Fibroblast of peridontal ligament (primary cell): ENCODE data around the gene EEF2.
"Not testable (repeated sequence)": the region's sequence is repeated elsewhere in the genome, so short reads cannot be mapped to it uniquely, and the experiment has no call there.

Source experiments
- DNase-seq: peaks from one replicate; pipeline ENCODE4 v3.0.0-alpha.2; 2010; ENCODE audit errors: extremely low read depth

The EEF2 gene

GRCh38 chr19:3968556-3969434 lies 16.5 kb downstream of the EEF2 start:
- peak; percentile 100 for DNase-seq

GRCh38 chr19:3967983-3968382 lies 17.3 kb downstream of the EEF2 start:
- DNase-seq, result not testable (repeated sequence)

GRCh38 chr19:3966051-3967017 lies 18.9 kb downstream of the EEF2 start:
- DNase-seq, result no peak

GRCh38 chr19:3964256-3965194 lies 20.7 kb downstream of the EEF2 start:
- no peak for DNase-seq

GRCh38 chr19:3963458-3964255 lies 21.6 kb downstream of the EEF2 start:
- DNase-seq, result no peak

- DNase-seq, result no peak
Observed at GRCh38 chr19:3961007-3961406, 24.3 kb downstream of the EEF2 start.

- DNase-seq, result no peak
Observed at GRCh38 chr19:3959766-3960131, 25.5 kb downstream of the EEF2 start.

- no peak for DNase-seq
Observed at GRCh38 chr19:3958836-3959765, 26.2 kb downstream of the EEF2 start.

- no peak for DNase-seq
Observed at GRCh38 chr19:3955688-3956087, 29.6 kb downstream of the EEF2 start.

GRCh38 chr19:3955276-3955675 lies 30.0 kb downstream of the EEF2 start:
- not testable (repeated sequence) for DNase-seq

GRCh38 chr19:3954107-3954506 lies 31.2 kb downstream of the EEF2 start:
- no peak for DNase-seq

- not testable (repeated sequence) for DNase-seq
Observed at GRCh38 chr19:3952755-3953276, 32.4 kb downstream of the EEF2 start.

- DNase-seq, result no peak
Observed at GRCh38 chr19:3950871-3951861, 34.1 kb downstream of the EEF2 start.

GRCh38 chr19:3949997-3950859 lies 35.0 kb downstream of the EEF2 start:
- DNase-seq, result no peak

GRCh38 chr19:3949294-3949693 lies 36.0 kb downstream of the EEF2 start:
- no peak for DNase-seq

- not testable (repeated sequence) for DNase-seq
Observed at GRCh38 chr19:3947316-3947933, 37.8 kb downstream of the EEF2 start.

GRCh38 chr19:3945838-3946237 lies 39.4 kb downstream of the EEF2 start:
- DNase-seq, result peak; percentile 47
